Activated CD4-positive, alpha-beta T cell treated with anti-CD3 and anti-CD28 coated beads, Interleukin-2, Interleukin-6, amounts not matched to agents 100 ng/mL and 50 ng/mL, durations not matched to agents 16 hours and 8 hours (primary cell): ENCODE data around the gene CYP27B1.
"Not testable (repeated sequence)": the region's sequence is repeated elsewhere in the genome, so short reads cannot be mapped to it uniquely, and the experiment has no call there.

Source experiments
- DNase-seq: peaks from one replicate; pipeline ENCODE4 v3.0.0-alpha.2; 2020

Gene CYP27B1

GRCh38 chr12:57782608-57783465 is 16.0 kb upstream of the CYP27B1 start, which contains the start of gene TSFM:
TSFM (plus strand) TSS chr12:57782787; CDS start chr12:57782802, 15 bp downstream.
- peak; percentile 96 for DNase-seq

DNA sequence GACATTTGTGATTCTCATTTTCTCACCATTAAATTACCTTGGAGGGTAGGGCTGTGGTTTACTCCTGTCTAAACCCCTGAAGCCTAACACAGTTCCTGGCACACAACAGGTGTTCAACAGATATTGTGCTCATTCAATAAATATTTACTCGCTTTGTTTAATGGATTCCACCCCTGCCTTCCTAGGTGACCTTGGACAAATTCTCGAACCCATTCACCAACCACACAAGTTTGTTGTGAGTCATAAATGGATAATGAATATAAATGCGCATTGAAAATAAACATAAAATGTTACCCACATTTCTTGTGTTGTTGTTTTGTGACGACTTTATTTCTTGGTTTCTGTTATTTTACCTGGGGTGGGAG is 15.3 kb upstream of the CYP27B1 start:
- DNase-seq: no peak

DNA sequence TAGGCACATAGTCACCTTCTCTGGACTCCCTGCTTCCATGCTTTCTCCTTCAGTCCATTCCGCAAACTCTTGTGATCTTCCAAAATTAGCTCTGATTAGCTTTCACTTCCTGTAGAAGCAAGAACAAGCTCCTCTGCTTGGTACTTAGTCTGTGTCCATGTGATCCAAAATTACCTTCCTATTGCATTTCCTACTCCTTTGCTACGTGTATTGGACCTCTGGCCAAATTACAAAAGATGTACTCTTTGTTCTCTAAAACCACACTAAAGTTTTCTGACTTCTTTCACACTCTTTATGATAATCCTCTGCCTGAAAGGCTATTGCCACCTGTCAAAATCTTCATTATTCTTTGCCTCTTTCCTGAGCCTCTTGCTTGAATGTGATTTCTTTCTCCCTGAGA is 14.9 kb upstream of the CYP27B1 start:
- no peak for DNase-seq

- no peak for DNase-seq
These were observed 14.4 kb upstream of the CYP27B1 start for GRCh38 chr12:57781244-57781643.

DNA sequence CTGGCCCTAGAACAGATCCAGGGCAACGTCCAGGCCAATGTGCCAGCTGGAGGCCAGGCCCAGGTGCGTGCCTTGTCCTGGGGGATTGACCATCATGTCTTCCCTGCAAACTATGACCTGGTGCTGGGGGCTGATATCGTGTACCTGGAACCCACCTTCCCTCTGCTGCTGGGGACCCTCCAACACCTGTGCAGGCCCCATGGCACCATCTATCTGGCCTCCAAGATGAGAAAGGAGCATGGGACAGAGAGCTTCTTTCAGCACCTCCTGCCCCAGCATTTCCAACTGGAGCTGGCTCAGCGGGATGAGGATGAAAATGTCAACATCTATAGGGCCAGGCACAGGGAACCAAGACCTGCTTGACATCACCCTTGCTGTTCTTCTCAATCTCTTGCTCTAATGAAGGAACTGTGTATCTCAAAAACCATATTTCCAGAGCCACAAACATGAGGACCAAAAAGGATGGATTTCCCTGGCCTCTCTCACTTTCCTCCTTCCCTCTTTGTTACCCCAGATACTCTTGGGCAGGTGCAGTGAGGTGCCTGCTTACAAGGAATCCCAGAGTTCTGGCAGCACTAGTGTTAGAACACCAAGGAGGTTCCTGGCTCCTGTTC is 13.5 kb upstream of the CYP27B1 start:
- DNase-seq: no peak

DNA sequence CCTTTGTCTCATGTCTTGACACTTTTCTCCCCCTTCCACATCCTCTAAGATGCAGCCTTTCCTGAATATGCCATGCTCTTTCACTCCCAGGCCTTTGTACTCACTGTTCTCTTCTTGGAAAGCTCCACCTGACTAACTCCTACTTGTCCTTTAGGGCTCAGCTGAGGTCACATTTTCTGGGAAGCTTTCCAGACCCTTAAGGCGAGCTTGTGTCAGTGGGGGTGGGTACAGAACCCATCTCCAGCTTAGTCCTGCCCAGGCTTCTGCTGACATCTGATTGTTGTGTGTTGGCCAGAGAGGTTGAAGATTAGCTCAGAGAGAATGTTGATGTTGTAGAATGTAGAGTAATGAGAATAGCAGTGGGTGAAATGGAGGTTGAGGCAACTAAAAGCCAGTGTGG is 12.9 kb upstream of the CYP27B1 start:
- DNase-seq: no peak

DNA sequence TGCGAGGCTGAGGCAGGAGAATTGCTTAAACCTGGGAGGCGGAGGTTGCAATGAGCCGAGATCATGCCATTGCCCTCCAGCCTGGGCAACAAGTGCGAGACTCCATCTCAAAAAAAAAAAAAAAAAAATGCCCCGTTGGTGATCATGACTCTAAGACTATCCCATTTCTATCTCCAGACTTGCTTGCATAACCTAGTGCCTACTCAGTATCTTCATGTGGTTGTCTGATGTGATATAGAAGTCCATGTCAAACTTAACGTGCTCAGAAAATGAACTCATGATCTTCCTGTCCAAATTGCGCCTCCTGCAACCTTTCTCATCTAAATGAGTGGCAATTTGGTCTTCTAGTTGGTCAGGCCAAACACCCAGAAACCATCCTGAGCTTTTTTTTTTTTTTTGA is 11.0 kb upstream of the CYP27B1 start:
- no peak for DNase-seq

DNA sequence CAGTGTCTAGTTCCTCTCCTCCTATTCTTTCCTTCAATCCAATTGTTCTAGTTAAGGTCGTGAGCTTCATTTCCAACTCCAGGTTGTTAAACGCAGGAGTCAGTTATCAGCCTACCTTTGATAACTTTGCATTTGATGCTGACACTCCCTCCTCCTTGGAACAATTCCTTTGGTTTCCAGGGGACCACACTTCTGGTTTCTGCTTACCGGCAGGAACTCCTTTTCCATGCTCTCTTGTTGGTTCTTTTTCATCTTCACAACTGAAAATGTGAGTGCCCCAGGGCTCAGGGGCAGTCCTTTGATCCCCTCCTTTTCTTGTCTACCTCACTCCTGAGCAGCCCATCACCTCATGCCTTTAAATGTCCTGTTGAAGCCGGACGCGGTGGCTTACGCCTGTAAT is 10.5 kb upstream of the CYP27B1 start:
- no peak for DNase-seq

DNA sequence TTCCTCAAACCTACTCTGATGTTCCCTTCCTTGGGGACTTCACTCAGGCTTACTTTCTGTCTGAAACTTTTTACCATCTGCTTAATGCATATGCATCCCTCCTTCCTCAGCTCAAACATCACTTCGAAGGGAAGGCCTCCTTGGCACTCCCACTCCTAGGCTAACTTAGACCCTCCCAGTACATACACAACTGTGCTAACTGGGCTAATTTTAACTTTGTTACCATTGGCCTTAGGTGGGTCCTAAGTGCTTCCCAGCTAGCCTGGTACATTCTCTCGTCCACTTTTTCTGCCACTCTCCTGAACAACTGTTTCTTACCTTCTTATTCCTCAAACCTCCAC is 9.3 kb upstream of the CYP27B1 start:
- DNase-seq: no peak

GRCh38 chr12:57775563-57776246 is 8.8 kb upstream of the CYP27B1 start:
- DNase-seq: no peak

GRCh38 chr12:57775044-57775443 is 8.2 kb upstream of the CYP27B1 start:
- no peak for DNase-seq

- DNase-seq: not testable (repeated sequence)
These were observed 7.8 kb upstream of the CYP27B1 start for GRCh38 chr12:57774634-57775033.

DNA sequence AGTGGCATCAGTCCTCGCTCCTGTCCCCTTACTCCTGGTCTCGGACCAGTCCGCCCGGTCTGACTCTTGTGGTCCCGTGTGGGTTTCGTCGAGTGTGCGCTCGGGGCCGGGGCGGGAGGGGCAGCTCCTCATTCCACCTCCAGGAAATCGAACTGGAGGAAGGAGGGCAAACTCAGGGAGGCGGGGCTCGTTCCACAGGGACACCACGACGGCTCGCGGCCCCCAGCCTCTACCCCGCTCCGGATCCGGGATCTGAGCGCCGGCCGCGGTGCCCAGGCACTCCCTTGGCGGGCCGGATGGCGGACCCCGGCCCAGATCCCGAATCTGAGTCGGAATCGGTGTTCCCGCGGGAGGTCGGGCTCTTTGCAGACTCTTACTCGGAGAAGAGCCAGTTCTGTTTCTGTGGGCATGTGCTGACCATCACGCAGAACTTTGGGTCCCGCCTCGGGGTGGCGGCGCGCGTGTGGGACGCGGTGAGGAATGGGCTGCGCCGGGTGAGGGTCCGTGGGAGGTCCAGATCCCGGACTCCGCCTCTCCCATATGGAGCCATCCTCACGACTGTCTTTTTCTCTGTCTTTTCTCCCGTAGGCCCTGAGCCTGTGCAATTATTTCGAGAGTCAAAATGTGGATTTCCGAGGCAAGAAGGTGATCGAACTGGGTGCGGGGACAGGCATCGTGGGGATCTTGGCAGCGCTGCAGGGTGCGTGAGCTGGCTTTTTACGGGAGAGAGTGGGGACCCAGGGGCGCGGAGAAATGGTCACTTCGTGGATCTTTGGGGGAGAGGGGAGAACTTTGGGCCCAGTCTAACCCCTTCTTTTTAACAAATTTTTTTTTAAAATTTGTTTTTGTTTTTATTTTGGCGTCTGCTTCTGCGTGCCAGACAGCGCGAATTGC is 5.8 kb upstream of the CYP27B1 start, which contains the start of gene EEF1AKMT3:
Gene EEF1AKMT3, plus strand, starts transcription at position 186 of the 894 bp plus-strand sequence. Its CDS starts 111 bp downstream, at position 297.
- peak; percentile 63 for DNase-seq

- DNase-seq: peak; percentile 97
These were observed 5.1 kb upstream of the CYP27B1 start, which contains the start of gene METTL1 for GRCh38 chr12:57771873-57772428. METTL1 (minus strand) TSS chr12:57772105; CDS start chr12:57772083, 22 bp downstream.

DNA sequence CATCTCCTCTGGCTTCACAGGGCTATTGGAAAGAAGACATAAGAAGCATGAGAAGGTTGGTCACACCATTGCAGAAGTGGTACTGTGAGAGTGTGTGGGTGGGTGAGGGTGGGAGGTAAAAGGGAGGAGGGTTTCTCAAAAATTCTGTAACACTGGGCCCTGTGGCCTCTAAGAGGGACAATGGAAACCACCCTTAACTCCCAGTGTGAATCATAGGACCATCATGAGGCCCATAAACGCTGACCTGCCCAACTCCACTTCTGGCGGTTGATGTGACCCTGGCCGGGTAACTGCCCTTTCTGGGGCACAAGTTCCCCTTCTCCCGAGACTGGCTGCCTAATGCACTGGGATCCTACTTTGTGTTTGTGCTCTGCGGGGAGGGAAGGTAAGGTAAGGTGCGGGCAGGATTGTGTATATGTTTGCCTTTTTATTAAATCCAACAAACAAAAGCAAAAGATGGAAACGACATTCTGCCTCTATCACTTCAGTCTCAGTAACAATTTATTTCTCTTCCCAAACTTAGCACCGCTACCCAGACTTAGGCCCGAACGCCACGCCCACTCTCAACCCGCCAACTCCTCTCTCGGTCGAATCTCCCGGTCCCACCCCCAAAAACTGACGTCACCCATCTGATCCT is 4.5 kb upstream of the CYP27B1 start:
- peak; percentile 94 for DNase-seq

DNA sequence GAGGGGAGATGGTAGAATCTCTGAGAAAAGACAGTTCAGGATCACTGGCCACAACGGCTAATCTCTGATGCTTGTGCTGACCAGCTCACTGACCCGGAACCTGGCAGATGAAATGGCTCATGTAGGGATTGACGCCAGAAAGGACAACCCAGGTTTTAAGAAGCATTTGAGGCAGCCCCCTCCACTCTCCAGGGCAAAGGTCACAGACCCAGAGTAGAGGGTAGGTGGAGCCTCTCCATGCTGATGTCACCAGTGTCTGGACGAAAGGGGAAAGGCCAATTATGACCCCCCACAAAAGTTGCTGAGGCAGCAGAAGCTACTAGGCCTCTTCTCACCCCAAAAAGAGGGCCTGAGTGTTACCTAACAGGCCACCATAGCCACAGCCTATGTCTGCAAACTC is 3.9 kb upstream of the CYP27B1 start:
- no peak for DNase-seq

- no peak for DNase-seq
These were observed 2.7 kb upstream of the CYP27B1 start for GRCh38 chr12:57769594-57769993.

DNA sequence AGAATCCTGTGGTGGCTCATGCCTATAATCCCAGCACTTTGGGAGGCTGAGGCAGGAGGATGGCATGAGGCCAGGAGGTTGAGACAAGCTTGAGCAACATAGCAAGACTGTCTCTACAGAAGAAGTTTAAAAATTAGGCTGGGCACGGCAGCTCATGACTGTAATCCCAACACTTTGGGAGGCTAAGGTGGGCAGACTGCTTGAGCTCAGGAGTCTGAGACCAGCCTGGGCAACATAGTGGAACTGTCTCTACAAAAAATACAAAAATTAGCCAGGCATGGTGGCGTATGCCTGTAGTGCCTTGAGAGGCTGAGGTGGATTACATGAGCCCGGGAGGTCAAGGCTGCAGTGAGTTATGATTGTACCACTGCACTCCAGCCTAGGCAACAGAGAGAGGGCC is 998 bp upstream of the CYP27B1 start:
- DNase-seq: no peak

DNA sequence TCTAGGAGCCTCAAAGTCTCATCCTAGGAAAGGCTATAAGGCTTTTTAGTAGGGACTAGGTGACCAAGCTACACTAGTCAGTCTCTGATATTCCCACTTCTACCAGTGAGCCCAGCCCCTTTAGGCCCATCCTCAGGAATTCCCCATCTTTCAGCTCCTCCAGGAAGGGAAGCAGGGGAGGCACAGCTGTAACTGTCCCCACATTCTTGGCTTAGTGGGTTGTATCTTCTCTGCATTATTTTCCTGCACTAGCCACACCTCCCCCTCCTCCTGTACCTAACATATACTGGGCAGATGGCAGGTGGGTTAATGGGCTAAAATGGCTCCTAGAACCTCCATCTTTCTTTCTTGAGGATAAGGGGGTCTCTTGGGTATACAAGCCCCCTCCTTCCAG is 424 bp upstream of the CYP27B1 start:
- no peak for DNase-seq

- DNase-seq: no peak
These were observed 997 bp downstream of the CYP27B1 start for GRCh38 chr12:57765698-57766463.
